HEK293T (cell line): ENCODE measurements around the gene TWSG1.
"Not testable (repeated sequence)": the region's sequence is repeated elsewhere in the genome, so short reads cannot be mapped to it uniquely, and the experiment has no call there.

Experiments
- CTCF ChIA-PET: fragments of 350-600 bp; formaldehyde crosslinking; extraction: SDS; loops from one replicate; lab custom pipeline; 2021; ENCODE audit warnings: antibody characterized with exemption, inconsistent platforms; lab: Yijun Ruan, JAX
- POLR2A ChIA-PET: fragments of 350-600 bp; formaldehyde crosslinking; extraction: SDS; loops from one replicate; lab custom pipeline; 2020; ENCODE audit warnings: antibody characterized with exemption, inconsistent platforms; lab: Yijun Ruan, JAX
- DNase-seq: peaks from one replicate; pipeline ENCODE4 v3.0.0; 2012; ENCODE audit warnings: mixed read lengths; ENCODE audit errors: extremely low spot score
- ARNT ChIP-seq: fragments of 450-650 bp; IDR thresholded peaks from 2 replicates; pipeline ENCODE4 v1.6.1; 2017; ENCODE audit warnings: mild to moderate bottlenecking
- BHLHE40 ChIP-seq: fragments of 450-650 bp; IDR thresholded peaks from 2 replicates; pipeline ENCODE4 v1.6.1; 2016; ENCODE audit warnings: mild to moderate bottlenecking, moderate library complexity, borderline replicate concordance
- CTBP1 ChIP-seq: fragments of 450-650 bp; IDR thresholded peaks from 2 replicates; pipeline ENCODE4 v1.6.1; 2016; ENCODE audit warnings: borderline replicate concordance
- ELF4 ChIP-seq: fragments of 450-650 bp; IDR thresholded peaks from 2 replicates; pipeline ENCODE4 v1.6.1; 2017; ENCODE audit warnings: antibody characterized with exemption
- FOXA1 ChIP-seq: fragments of 450-650 bp; IDR thresholded peaks from 2 replicates; pipeline ENCODE4 v1.6.1; 2016; ENCODE audit warnings: mild to moderate bottlenecking
- FOXK2 ChIP-seq: fragments of 450-650 bp; IDR thresholded peaks from 2 replicates; pipeline ENCODE4 v1.6.1; 2016; ENCODE audit warnings: mild to moderate bottlenecking
- FOXM1 ChIP-seq: fragments of 450-650 bp; IDR thresholded peaks from 2 replicates; pipeline ENCODE4 v1.6.1; 2017; ENCODE audit warnings: mild to moderate bottlenecking, borderline replicate concordance
- HDGF ChIP-seq: fragments of 450-650 bp; IDR thresholded peaks from 2 replicates; pipeline ENCODE4 v1.6.1; 2017; ENCODE audit warnings: antibody characterized with exemption, borderline replicate concordance
- L3MBTL2 ChIP-seq: fragments of 450-650 bp; conservative IDR thresholded peaks from 2 replicates; pipeline ENCODE4 v1.6.1; 2016; ENCODE audit warnings: mild to moderate bottlenecking
- LEF1 ChIP-seq: fragments of 450-650 bp; IDR thresholded peaks from 2 replicates; pipeline ENCODE4 v1.6.1; 2017; ENCODE audit warnings: mild to moderate bottlenecking, borderline replicate concordance
- NFRKB ChIP-seq: fragments of 450-650 bp; IDR thresholded peaks from 2 replicates; pipeline ENCODE4 v1.6.1; 2016; ENCODE audit warnings: mild to moderate bottlenecking, moderate library complexity
- SP1 ChIP-seq: fragments of 450-650 bp; IDR thresholded peaks from 2 replicates; pipeline ENCODE4 v1.6.1; 2017
- SUZ12 ChIP-seq: fragments of 450-650 bp; IDR thresholded peaks from 2 replicates; pipeline ENCODE4 v1.6.1; 2016; ENCODE audit warnings: mild to moderate bottlenecking
- TARDBP ChIP-seq: fragments of 450-650 bp; IDR thresholded peaks from 2 replicates; pipeline ENCODE4 v1.6.1; 2016
- ZNF384 ChIP-seq: fragments of 450-650 bp; IDR thresholded peaks from 2 replicates; pipeline ENCODE4 v1.6.1; 2016
- TF ChIP-seq, protein P1 (sequence below): fragments of 450-650 bp; IDR thresholded peaks from 2 replicates; pipeline ENCODE4 v1.6.1; 2016

The TWSG1 gene

DNA sequence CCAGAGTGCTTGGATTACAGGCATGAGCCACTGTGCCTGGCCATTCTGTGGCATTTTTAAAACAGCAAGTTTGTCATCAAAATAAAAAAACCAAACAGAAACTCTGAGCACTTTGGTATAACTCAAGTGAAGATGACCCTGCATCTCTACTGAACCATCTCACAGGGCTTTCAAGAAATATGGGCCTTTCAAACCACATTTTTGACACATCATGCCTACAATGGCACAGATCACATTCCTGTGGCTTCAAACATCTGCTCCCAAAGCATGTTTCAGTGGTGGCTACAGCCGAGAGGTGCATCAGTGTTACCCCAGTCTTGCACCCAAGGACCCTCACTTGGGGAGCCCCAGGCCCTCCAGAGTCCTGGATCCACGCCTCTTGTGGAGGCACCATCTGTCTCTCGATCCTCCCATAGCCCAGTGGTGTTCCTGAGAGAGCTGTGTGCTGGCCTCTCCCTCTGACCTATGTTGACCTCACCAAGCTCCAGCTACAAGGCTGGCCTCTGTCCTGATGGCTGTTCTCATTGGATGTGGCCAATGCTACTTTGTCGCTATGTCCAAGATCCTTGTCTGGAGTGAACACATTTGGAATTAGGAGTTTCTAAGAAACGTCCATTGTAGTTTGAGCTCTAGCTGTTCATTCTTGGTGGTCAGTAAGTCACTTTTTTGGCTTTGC is 85.5 kb downstream of the TWSG1 start:
- CTCF ChIA-PET = interaction anchor here (0.8 kb wide), 1 partner anchor 413 kb away, joined by 4 read pairs; no protein-coding TSS in a partner anchor
- POLR2A ChIA-PET = no interaction called here
- no peak for TF ChIP-seq ZNF384
- TF ChIP-seq TARDBP = no peak
- no peak for TF ChIP-seq FOXM1
- TF ChIP-seq CTBP1 = no peak
- TF ChIP-seq ELF4 = no peak
- TF ChIP-seq L3MBTL2 = no peak
- no peak for TF ChIP-seq SP1
- TF ChIP-seq FOXA1 = no peak
- TF ChIP-seq SUZ12 = no peak
- TF ChIP-seq LEF1 = no peak
- TF ChIP-seq FOXK2 = no peak
- TF ChIP-seq ARNT = no peak
- no peak for TF ChIP-seq NFRKB
- TF ChIP-seq, protein P1, sequence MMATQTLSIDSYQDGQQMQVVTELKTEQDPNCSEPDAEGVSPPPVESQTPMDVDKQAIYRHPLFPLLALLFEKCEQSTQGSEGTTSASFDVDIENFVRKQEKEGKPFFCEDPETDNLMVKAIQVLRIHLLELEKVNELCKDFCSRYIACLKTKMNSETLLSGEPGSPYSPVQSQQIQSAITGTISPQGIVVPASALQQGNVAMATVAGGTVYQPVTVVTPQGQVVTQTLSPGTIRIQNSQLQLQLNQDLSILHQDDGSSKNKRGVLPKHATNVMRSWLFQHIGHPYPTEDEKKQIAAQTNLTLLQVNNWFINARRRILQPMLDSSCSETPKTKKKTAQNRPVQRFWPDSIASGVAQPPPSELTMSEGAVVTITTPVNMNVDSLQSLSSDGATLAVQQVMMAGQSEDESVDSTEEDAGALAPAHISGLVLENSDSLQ = no peak
- TF ChIP-seq HDGF = no peak
- TF ChIP-seq BHLHE40 = no peak
- DNase-seq = no peak

DNA sequence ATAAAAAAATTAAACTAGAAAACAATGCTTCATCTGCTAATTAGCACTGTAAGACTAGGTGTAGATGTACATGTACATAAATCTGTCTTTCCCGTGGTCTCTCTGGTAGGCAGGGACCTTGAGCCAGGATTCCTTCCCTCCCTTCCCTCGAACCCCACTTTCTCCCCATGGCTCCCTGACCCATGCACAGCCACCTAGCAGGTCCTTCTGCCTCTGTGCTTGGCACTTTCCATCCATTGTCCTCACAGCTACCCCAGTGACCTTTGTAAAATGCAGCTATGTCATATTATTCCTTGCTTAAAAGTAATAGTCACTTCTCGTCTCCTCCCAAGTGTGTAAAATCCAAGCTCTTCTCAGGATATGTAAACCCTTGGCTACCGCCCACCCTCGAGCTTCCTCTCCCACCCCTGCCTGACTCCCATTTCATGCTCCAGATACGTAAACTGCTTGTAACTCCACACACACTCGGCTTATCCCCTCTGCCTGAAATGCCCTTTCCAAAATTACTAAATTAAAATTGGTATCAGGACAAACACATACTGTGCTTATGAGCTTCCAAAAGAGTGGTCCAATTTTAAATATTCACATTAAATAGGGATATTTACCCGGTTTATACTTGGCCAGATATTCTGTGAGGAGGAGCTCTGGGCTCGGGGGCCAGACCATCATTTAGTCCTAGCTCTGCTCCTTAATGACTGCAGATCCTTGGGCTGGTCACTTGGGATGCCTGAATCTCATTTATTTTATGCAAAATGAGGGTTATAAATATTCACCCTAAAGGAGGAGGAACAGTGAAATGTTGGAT is 86.7 kb downstream of the TWSG1 start:
- CTCF ChIA-PET = no interaction called here
- POLR2A ChIA-PET = no interaction called here
- DNase-seq = no peak
- no peak for TF ChIP-seq TARDBP
- no peak for TF ChIP-seq FOXK2
- no peak for TF ChIP-seq NFRKB
- TF ChIP-seq FOXA1 = no peak
- TF ChIP-seq, protein P1 = no peak
- TF ChIP-seq BHLHE40 = no peak
- no peak for TF ChIP-seq ELF4
- TF ChIP-seq ARNT = no peak
- TF ChIP-seq CTBP1 = no peak
- no peak for TF ChIP-seq FOXM1
- no peak for TF ChIP-seq SUZ12
- TF ChIP-seq SP1 = no peak

- ChIA-PET CTCF (no interaction called here), POLR2A (no interaction called here)
- TF ChIP-seq, protein P1 = no peak
- no peak for DNase-seq
These were observed 87.3 kb downstream of the TWSG1 start for GRCh38 chr18:9421901-9422327.

DNA sequence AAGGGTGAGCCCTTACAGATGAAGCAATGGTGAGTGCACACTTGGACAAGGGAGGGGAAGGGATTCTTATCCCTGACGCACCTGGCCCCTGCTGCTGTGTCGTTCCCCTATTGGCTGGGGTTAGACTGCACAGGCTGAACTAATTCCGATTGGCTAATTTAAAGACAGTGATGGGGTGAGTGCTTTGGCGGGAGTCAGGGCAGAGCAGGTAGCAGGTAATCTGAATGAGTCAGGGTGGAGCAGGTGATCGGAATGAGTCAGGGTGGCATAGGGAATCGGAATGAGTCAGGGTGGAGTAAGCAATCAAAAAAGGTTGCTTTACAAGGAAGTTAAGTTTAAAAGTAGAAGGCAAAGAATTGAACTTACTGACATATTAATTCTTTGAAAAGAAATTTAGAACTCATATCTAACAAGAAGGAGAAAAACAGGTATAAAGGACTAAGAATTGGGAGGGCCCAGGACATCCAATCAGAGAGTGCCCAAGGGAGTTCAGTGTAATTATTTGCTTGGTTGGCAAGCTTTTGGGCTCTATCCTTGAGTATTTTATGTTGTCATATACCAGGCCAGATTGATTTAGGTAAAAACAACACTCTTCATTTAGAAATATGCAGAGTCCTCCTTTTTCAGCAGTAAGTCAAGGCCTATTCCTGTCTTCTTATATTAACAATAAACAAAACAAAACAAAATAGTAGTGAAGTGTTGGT is 88.4 kb downstream of the TWSG1 start:
- ChIA-PET POLR2A (no interaction called here), CTCF (no interaction called here)
- no peak for TF ChIP-seq HDGF
- DNase-seq = no peak

DNA sequence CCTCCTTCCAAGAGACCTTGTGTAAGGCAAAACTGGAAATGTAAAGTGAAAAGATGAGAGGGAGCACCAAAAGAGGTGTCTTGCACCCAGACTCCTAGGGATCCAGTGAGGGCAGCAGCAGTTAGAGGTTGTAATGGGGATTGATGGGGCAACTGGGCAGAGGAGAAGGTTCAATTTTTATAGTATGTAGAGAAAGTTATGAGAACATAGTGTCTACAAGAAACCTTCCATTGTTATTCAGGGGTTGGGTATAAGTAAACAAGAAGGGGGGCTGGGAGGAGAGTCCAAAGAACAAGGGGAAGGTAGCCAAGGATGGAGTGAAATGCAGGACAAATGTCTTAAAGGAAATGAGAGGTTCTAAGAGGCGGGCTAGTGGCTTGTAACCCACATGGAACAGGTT is 89.1 kb downstream of the TWSG1 start:
- CTCF ChIA-PET, POLR2A ChIA-PET: not testable (repeated sequence)

DNA sequence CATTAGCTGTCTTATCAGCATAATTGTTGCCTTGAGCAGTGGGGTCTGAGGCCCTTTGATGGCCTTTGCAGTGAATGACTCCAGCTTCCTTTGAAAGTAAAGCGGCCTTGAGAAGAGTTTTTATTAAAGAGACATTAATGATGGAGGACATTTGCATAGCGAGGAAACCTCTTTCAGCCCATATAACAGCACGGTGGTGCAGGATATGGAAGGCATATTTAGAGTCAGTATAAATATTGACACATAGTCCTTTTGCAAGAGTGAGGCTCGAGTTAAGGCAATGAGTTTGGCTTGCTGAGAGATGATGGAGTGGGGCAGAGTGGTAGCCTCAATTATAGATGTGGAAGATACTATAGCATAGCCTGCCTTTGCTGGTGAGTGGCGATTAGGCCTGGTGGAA is 89.7 kb downstream of the TWSG1 start:
- CTCF ChIA-PET, DNase-seq, POLR2A ChIA-PET: not testable (repeated sequence)

More for the DNA sequence above, 89.1 kb downstream of the TWSG1 start:
- DNase-seq = not testable (repeated sequence)

DNA sequence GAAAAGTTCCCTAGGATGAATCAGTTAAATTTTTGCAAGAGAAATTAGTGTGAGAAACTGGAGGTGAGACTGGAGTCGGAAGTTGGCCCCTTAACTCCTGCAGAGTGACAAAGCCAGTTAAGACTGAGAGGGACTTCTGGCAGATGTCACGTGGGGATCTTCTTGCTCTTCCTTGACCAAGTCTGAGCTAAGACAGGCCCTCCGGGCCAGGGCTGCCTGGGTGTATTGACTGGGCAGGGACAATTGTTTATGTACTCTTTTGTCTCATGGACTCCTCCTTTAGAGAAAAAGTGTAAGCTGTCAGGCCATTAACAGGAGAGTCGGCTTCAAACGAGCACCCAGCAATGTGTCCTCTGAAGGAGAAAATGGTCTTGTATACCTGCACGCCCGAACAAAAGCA is 92.2 kb downstream of the TWSG1 start:
- ChIA-PET POLR2A (no interaction called here), CTCF (no interaction called here)
- DNase-seq = no peak
- no peak for TF ChIP-seq LEF1
- no peak for TF ChIP-seq ARNT
- TF ChIP-seq FOXM1 = no peak
- no peak for TF ChIP-seq CTBP1
- TF ChIP-seq HDGF = no peak
- TF ChIP-seq FOXA1 = no peak
- TF ChIP-seq, protein P1 = no peak
- TF ChIP-seq SUZ12 = no peak
- no peak for TF ChIP-seq TARDBP
- no peak for TF ChIP-seq L3MBTL2
- TF ChIP-seq ELF4 = no peak
- no peak for TF ChIP-seq FOXK2
- no peak for TF ChIP-seq BHLHE40
- TF ChIP-seq ZNF384 = no peak
- TF ChIP-seq NFRKB = no peak
- TF ChIP-seq SP1 = no peak
